Left cardiac atrium (tissue), 4 donors: ENCODE data around the gene COL13A1. TPM values are rescaled to one million over a fixed set of nuclear protein-coding genes. Genes with fewer than 3 reads are reported as not detected.

Experiments
- ATAC-seq, 2 donors: fragments of 200-7000 bp; cut with Tn5 transposase; one replicate each; pipeline ENCODE4 v1.9.1; 2020; ENCODE audit warnings: mild to moderate bottlenecking in 2 of 2, moderate library complexity in 2 of 2
- DNase-seq: peaks from one replicate; pipeline ENCODE4 v3.0.0-alpha.2; 2020
- intact Hi-C, 2 donors: fragments of 100-400 bp; cut with DNase I; formaldehyde crosslinking; loops; one replicate each; pipeline versions ENCODE4 v1.14.1 to v1.15.1; 2022 to 2023
- total RNA-seq, 2 donors: library from RNA; stranded (reverse); fragmentation: NEBNext Ultra II Directional; extraction: Animal tissue kit (Norgen Biotek cat#: 25700); gene quantifications; one replicate each; pipeline ENCODE4 v1.2.1, GENCODE V29; 2021
- donor health status: DM: no; HTN: yes; CAD: no.
- donor health status: DM: no; HTN: yes; CAD: no; lungs with severe emphysema.
- donor health status: DM: yes; HTN: yes; CAD: no.
- donor health status: Dilated cardiomyopathy.

COL13A1 gene
- total RNA-seq, 2 donors from 2014 or later, result 3.8 to 6.7 TPM

GRCh38 chr10:69875856-69876255 lies 74.2 kb downstream of the COL13A1 start:
- intact Hi-C loops, result no loop called here
- no peak for ATAC-seq
- no peak for DNase-seq

GRCh38 chr10:69876286-69876685 lies 74.6 kb downstream of the COL13A1 start:
- ATAC-seq (no peak), DNase-seq (no peak)
- intact Hi-C loops, result no loop called here

- DNase-seq, result no peak
- intact Hi-C loops, result no loop called here
- no peak for ATAC-seq
These were observed 75.2 kb downstream of the COL13A1 start for GRCh38 chr10:69876931-69877330.

- intact Hi-C loops, result no loop called here
- ATAC-seq, result peak; percentile 33 to 80
These were observed 76.3 kb downstream of the COL13A1 start for GRCh38 chr10:69878038-69878437.

GRCh38 chr10:69878951-69879350 lies 77.2 kb downstream of the COL13A1 start:
- no peak for DNase-seq
- ATAC-seq, result no peak
- intact Hi-C loops, result no loop called here

More at GRCh38 chr10:69878038-69878437, 76.3 kb downstream of the COL13A1 start:
- DNase-seq, result no peak

GRCh38 chr10:69879634-69880257 lies 78.0 kb downstream of the COL13A1 start:
- no peak for ATAC-seq
- intact Hi-C loops, result no loop called here

GRCh38 chr10:69880301-69881081 lies 78.8 kb downstream of the COL13A1 start:
- ATAC-seq (no peak), DNase-seq (no peak)
- intact Hi-C loops, result no loop called here

More at GRCh38 chr10:69879634-69880257, 78.0 kb downstream of the COL13A1 start:
- no peak for DNase-seq

- DNase-seq (no peak), ATAC-seq (no peak)
- intact Hi-C loops, result no loop called here
These were observed 79.5 kb downstream of the COL13A1 start for GRCh38 chr10:69881202-69881601.

GRCh38 chr10:69883310-69884023 lies 81.8 kb downstream of the COL13A1 start:
- no peak for DNase-seq
- intact Hi-C loops, result no loop called here
- ATAC-seq, result no peak

- DNase-seq (no peak), ATAC-seq (no peak)
- intact Hi-C loops, result no loop called here
These were observed 82.3 kb downstream of the COL13A1 start for GRCh38 chr10:69884024-69884367.

- ATAC-seq (no peak), DNase-seq (no peak)
- intact Hi-C loops, result no loop called here
These were observed 83.0 kb downstream of the COL13A1 start for GRCh38 chr10:69884686-69885085.

- intact Hi-C loops, result no loop called here
These were observed 83.8 kb downstream of the COL13A1 start for GRCh38 chr10:69885379-69886013.

GRCh38 chr10:69888882-69889584 lies 87.3 kb downstream of the COL13A1 start:
- DNase-seq (no peak), ATAC-seq (no peak)
- intact Hi-C loops, result no loop called here

More at GRCh38 chr10:69885379-69886013, 83.8 kb downstream of the COL13A1 start:
- no peak for DNase-seq
- no peak for ATAC-seq

- DNase-seq, result no peak
- intact Hi-C loops, result no loop called here
- no peak for ATAC-seq
These were observed 88.5 kb downstream of the COL13A1 start for GRCh38 chr10:69890065-69890847.

- intact Hi-C loops, result no loop called here
- no peak for ATAC-seq
- no peak for DNase-seq
These were observed 89.4 kb downstream of the COL13A1 start for GRCh38 chr10:69891057-69891617.

GRCh38 chr10:69892406-69892805 lies 90.7 kb downstream of the COL13A1 start:
- intact Hi-C loops, result no loop called here
- no peak for ATAC-seq
- no peak for DNase-seq

- intact Hi-C loops, result no loop called here
- no peak for ATAC-seq
- no peak for DNase-seq
These were observed 91.1 kb downstream of the COL13A1 start for GRCh38 chr10:69892816-69893215.

- ATAC-seq (peak in 1 of 2 donors; percentile 12), DNase-seq (no peak)
These were observed 91.7 kb downstream of the COL13A1 start for GRCh38 chr10:69893271-69893900.

More at GRCh38 chr10:69893271-69893900, 91.7 kb downstream of the COL13A1 start:
- intact Hi-C loops, result no loop called here
